OCI-LY7 (cell line): Measurements from ENCODE around the gene C3orf33. TPM values are rescaled to one million over a fixed set of nuclear protein-coding genes. Genes with fewer than 3 reads are reported as not detected.

Experiments used
- BruUV-seq: library from RNA; stranded (reverse); fragments of 400-500 nt; replicated peaks from 2 replicates; lab custom pipeline; 2021; lab: Mats Ljungman, UMichigan
- CTCF ChIA-PET: fragments of 300-600 bp; sonication (Branson Sonifier 250); formaldehyde crosslinking; loops from one replicate; lab custom pipeline; 2022; ENCODE audit warnings: antibody characterized with exemption; ENCODE audit not compliant: unreplicated experiment; lab: Charles Lee
- POLR2A ChIA-PET: fragments of 300-600 bp; sonication (Branson Sonifier 250); formaldehyde crosslinking; loops from one replicate; lab custom pipeline; 2022; ENCODE audit warnings: antibody characterized with exemption; lab: Charles Lee
- DNase-seq: peaks from one replicate; pipeline ENCODE4 v3.0.0-alpha.2; 2015; ENCODE audit warnings: low spot score
- H2AFZ ChIP-seq: fragments of 200-600 bp; sonication (generic), shearing (Covaris generic); 2 replicates; pipeline ENCODE4 v1.6.1; 2014; ENCODE audit warnings: mild to moderate bottlenecking, antibody characterized with exemption, low read length, moderate library complexity
- H3K27ac ChIP-seq: fragments of 200-600 bp; sonication (generic); 2 replicates; pipeline ENCODE4 v1.5.1; 2014; ENCODE audit warnings: mixed run types, low read depth, mild to moderate bottlenecking, moderate library complexity, low read length, inconsistent platforms; ENCODE audit not compliant: poor library complexity, severe bottlenecking
- H3K36me3 ChIP-seq: fragments of 200-600 bp; sonication (generic); 2 replicates; pipeline ENCODE4 v1.6.1; 2014; ENCODE audit warnings: mild to moderate bottlenecking, antibody characterized with exemption, low read length, moderate library complexity, mixed read lengths; ENCODE audit not compliant: insufficient read depth
- H3K4me1 ChIP-seq: fragments of 200-600 bp; sonication (generic); 2 replicates; pipeline ENCODE4 v1.5.1; 2014; ENCODE audit warnings: mild to moderate bottlenecking, low read length; ENCODE audit not compliant: insufficient read depth, poor library complexity, severe bottlenecking
- H3K4me2 ChIP-seq: fragments of 200-600 bp; sonication (generic); 2 replicates; pipeline ENCODE4 v1.6.1; 2014; ENCODE audit warnings: mild to moderate bottlenecking, low read length
- H3K4me3 ChIP-seq: fragments of 200-600 bp; sonication (generic); 2 replicates; pipeline ENCODE4 v1.5.1; 2014; ENCODE audit warnings: mild to moderate bottlenecking, low read depth, low read length; ENCODE audit not compliant: poor library complexity, severe bottlenecking
- H3K79me2 ChIP-seq: fragments of 200-600 bp; sonication (generic); 2 replicates; pipeline ENCODE4 v1.6.1; 2016; ENCODE audit warnings: low read depth, mild to moderate bottlenecking, low read length, moderate library complexity, mixed read lengths; ENCODE audit not compliant: insufficient read depth
- H3K9me2 ChIP-seq: fragments of 200-600 bp; sonication (generic); 2 replicates; pipeline ENCODE4 v1.6.1; 2016; ENCODE audit warnings: mild to moderate bottlenecking, low read length, mixed read lengths; ENCODE audit not compliant: insufficient read depth
- H3K9me3 ChIP-seq: fragments of 200-600 bp; sonication (generic); 2 replicates; pipeline ENCODE4 v1.6.1; 2014; ENCODE audit warnings: mild to moderate bottlenecking, mixed run types, low read length, mixed read lengths
- H4K20me1 ChIP-seq: fragments of 200-600 bp; sonication (generic); 2 replicates; pipeline ENCODE4 v1.6.1; 2014; ENCODE audit warnings: mild to moderate bottlenecking, antibody characterized with exemption, low read length, moderate library complexity, mixed read lengths; ENCODE audit not compliant: insufficient read depth
- EZH2phosphoT487 ChIP-seq: fragments of 200-600 bp; sonication (generic); IDR thresholded peaks from 2 replicates; pipeline ENCODE4 v1.6.1; 2018; ENCODE audit warnings: low read depth, borderline replicate concordance, mild to moderate bottlenecking, mixed run types, antibody characterized with exemption, low read length, moderate library complexity, mixed read lengths
- intact Hi-C: fragments of 100-400 bp; cut with micrococcal nuclease; formaldehyde crosslinking; loops from one replicate; pipeline ENCODE4 v1.10.0; 2022; ENCODE audit not compliant: unreplicated experiment
- total RNA-seq, 2 experiments: library from RNA; depleted of rRNA in 1 of 2; stranded (reverse); fragments of >200 nt in 1 of 2; shearing (Covaris generic) in 1 of 2; gene quantifications; 2 replicates each; pipeline ENCODE4 v1.2.3, GENCODE V29; 2014 to 2022
- TF ChIP-seq, protein P1 (sequence below): fragments of 200-600 bp; sonication (generic); conservative IDR thresholded peaks from 2 replicates; pipeline ENCODE4 v1.5.1; 2014; ENCODE audit warnings: mild to moderate bottlenecking, antibody characterized with exemption, low read length, moderate library complexity, mixed read lengths

The C3orf33 gene
- total RNA-seq, 2 experiments from 2014 or later = 0.38 to 0.40 TPM

DNA sequence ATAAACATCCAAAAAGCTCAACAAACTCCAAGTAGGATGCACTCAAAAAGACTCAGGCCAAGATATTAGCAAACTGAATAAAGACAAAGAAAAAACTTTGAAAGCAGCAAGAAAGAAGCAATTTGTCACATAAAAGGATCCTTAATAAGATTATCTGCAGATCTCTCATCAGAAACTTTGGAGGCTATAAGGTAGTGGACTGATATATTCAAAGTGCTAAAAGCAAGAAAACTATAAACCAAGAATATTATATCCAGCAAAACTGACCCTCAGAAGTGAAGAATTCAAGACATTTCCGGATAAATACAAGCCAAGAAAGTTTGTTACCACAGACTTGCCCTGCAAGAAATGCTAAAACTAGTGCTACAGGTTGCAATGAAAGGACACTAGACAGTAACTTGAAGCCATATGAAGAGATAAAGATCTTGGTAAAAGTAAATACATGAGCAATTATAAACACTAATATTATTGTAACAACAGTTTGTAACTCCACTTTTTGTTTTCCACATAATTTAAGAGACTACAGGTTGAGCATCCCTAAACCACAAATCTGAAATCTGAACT, 23.6 kb downstream of the C3orf33 start:
- intact Hi-C loops = no loop called here
- no TSS peak for BruUV-seq

DNA sequence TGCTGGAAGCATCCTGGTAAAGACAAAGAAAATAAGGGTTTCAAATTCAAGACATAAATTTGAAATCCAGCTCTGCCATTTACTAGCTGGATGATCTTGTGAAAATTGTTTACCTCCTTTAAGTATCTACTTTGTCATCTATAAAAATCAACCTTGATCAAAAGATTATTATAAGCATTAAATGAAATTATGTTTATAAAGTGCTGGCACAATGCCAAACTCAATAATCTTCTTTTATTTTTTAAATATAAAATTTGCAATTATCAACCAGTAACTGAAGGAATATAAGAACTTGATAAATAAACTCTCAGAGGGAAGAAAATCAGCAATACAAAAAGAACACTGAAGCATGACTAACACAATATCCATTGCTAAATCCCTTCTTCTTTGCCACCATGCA, 25.8 kb downstream of the C3orf33 start:
- ChIA-PET POLR2A (interaction anchor here (0.8 kb wide), 1 partner anchor 196 kb away, joined by 3 read pairs; no protein-coding TSS in a partner anchor), CTCF (no interaction called here)
- Histone ChIP-seq H3K79me2 (no peaks in the 10 kb centered on the region), H3K9me3 (no peaks in the 10 kb centered on the region), H3K27ac (no peak overlapping the region), H3K36me3 (no peaks in the 10 kb centered on the region), H4K20me1 (no peaks in the 10 kb centered on the region), H3K4me2 (no peak overlapping the region), H3K4me1 (no peaks in the 10 kb centered on the region), H3K4me3 (no peak overlapping the region), H2AFZ (no peak overlapping the region), H3K9me2 (no peaks in the 10 kb centered on the region)
- TF ChIP-seq EZH2phosphoT487 = no peak
- TF ChIP-seq, protein P1, sequence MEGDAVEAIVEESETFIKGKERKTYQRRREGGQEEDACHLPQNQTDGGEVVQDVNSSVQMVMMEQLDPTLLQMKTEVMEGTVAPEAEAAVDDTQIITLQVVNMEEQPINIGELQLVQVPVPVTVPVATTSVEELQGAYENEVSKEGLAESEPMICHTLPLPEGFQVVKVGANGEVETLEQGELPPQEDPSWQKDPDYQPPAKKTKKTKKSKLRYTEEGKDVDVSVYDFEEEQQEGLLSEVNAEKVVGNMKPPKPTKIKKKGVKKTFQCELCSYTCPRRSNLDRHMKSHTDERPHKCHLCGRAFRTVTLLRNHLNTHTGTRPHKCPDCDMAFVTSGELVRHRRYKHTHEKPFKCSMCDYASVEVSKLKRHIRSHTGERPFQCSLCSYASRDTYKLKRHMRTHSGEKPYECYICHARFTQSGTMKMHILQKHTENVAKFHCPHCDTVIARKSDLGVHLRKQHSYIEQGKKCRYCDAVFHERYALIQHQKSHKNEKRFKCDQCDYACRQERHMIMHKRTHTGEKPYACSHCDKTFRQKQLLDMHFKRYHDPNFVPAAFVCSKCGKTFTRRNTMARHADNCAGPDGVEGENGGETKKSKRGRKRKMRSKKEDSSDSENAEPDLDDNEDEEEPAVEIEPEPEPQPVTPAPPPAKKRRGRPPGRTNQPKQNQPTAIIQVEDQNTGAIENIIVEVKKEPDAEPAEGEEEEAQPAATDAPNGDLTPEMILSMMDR = no peak
- no TSS peak for BruUV-seq
- intact Hi-C loops = no loop called here
- no peak for DNase-seq

More for the DNA sequence above, 23.6 kb downstream of the C3orf33 start:
- TF ChIP-seq, protein P1 = no peak
- TF ChIP-seq EZH2phosphoT487 = no peak
- CTCF ChIA-PET = no interaction called here
- no peaks in the 10 kb centered on the region for H3K9me3 ChIP-seq
- POLR2A ChIA-PET = no interaction called here
- no peak overlapping the region for H3K27ac ChIP-seq
- H4K20me1 ChIP-seq = no peaks in the 10 kb centered on the region
- H3K4me3 ChIP-seq = no peak overlapping the region
- H3K4me2 ChIP-seq = no peak overlapping the region
- no peaks in the 10 kb centered on the region for H3K79me2 ChIP-seq
- DNase-seq = no peak
- no peaks in the 10 kb centered on the region for H3K36me3 ChIP-seq
- no peaks in the 10 kb centered on the region for H3K4me1 ChIP-seq
- H3K9me2 ChIP-seq = no peaks in the 10 kb centered on the region
- no peak overlapping the region for H2AFZ ChIP-seq

DNA sequence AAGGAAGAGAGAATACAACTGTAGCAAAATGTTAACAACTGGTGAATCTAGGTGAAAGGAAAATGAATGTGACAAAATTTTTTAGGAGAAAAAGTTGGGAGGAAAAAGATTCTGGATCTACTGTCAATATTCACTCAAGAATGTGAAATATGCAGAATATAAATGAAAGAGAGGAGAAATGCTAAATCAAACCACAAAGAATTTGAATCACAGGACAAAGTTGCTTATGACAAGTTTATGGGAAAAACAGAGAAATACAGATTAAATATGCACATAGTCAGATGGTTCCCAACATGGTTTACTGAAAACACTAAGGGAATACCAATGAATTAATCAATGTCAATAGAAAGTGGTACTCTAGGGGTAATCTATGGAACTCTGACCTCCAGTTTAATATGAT, 27.6 kb downstream of the C3orf33 start:
- no peaks in the 10 kb centered on the region for H4K20me1 ChIP-seq
- TF ChIP-seq EZH2phosphoT487 = no peak
- TF ChIP-seq, protein P1 = no peak
- ChIA-PET POLR2A (no interaction called here), CTCF (no interaction called here)
- H3K36me3 ChIP-seq = no peaks in the 10 kb centered on the region
- H3K9me3 ChIP-seq = no peaks in the 10 kb centered on the region
- no peaks in the 10 kb centered on the region for H3K79me2 ChIP-seq
- H3K4me2 ChIP-seq = no peak overlapping the region
- intact Hi-C loops = no loop called here
- H3K27ac ChIP-seq = no peak overlapping the region
- no peak overlapping the region for H3K4me3 ChIP-seq
- BruUV-seq = no TSS peak
- no peaks in the 10 kb centered on the region for H3K9me2 ChIP-seq
- no peak for DNase-seq
- H2AFZ ChIP-seq = no peak overlapping the region
- no peaks in the 10 kb centered on the region for H3K4me1 ChIP-seq
